Measurements from ENCODE around the gene DMAP1. TPM values are rescaled to one million over a fixed set of nuclear protein-coding genes. Genes with fewer than 3 reads are reported as not detected.

Gene DMAP1
- total RNA-seq, 1 donor from 2014 or later, result 87.9 TPM

- Mint-ChIP-seq H3K4me1 (ENCODE audit: unreplicated experiment) (no peaks in the 10 kb centered on the region), H3K27me3 (ENCODE audit: unreplicated experiment) (peaks cover 7% of the 10 kb centered on the region), H3K27ac (ENCODE audit: unreplicated experiment) (peak overlapping the region; percentile 26), H3K36me3 (ENCODE audit: low read depth, unreplicated experiment) (peaks cover 48% of the 10 kb centered on the region), H3K9me3 (ENCODE audit: unreplicated experiment) (no peaks in the 10 kb centered on the region), H3K4me3 (ENCODE audit: unreplicated experiment) (no peak overlapping the region)
- no peak for DNase-seq (ENCODE audit: low spot score)
- no peak for TF ChIP-seq CTCF (IDR thresholded peaks at IDR 0.05; ENCODE audit: unreplicated experiment)
Observed at GRCh38 chr1:44220755-44221154, 7.5 kb downstream of the DMAP1 start.

- H3K27ac Mint-ChIP-seq (ENCODE audit: unreplicated experiment), result no peak overlapping the region
- H3K9me3 Mint-ChIP-seq (ENCODE audit: unreplicated experiment), result peaks cover 6% of the 10 kb centered on the region
- H3K4me3 Mint-ChIP-seq (ENCODE audit: unreplicated experiment), result no peak overlapping the region
- no peak for DNase-seq (ENCODE audit: low spot score)
- no peak for TF ChIP-seq CTCF (IDR thresholded peaks at IDR 0.05; ENCODE audit: unreplicated experiment)
- H3K4me1 Mint-ChIP-seq (ENCODE audit: unreplicated experiment), result no peaks in the 10 kb centered on the region
- peaks cover 48% of the 10 kb centered on the region for H3K36me3 Mint-ChIP-seq (ENCODE audit: low read depth, unreplicated experiment)
- peaks cover 7% of the 10 kb centered on the region for H3K27me3 Mint-ChIP-seq (ENCODE audit: unreplicated experiment)
Observed at GRCh38 chr1:44221769-44222168, 8.5 kb downstream of the DMAP1 start.

- no peak for DNase-seq (ENCODE audit: low spot score)
- Mint-ChIP-seq H3K9me3 (ENCODE audit: unreplicated experiment) (peaks cover 6% of the 10 kb centered on the region), H3K36me3 (ENCODE audit: low read depth, unreplicated experiment) (peaks cover 45% of the 10 kb centered on the region), H3K4me1 (ENCODE audit: unreplicated experiment) (no peaks in the 10 kb centered on the region), H3K27ac (ENCODE audit: unreplicated experiment) (no peak overlapping the region), H3K27me3 (ENCODE audit: unreplicated experiment) (peaks cover 7% of the 10 kb centered on the region), H3K4me3 (ENCODE audit: unreplicated experiment) (no peak overlapping the region)
- TF ChIP-seq CTCF (IDR thresholded peaks at IDR 0.05; ENCODE audit: unreplicated experiment), result no peak
Observed at GRCh38 chr1:44222397-44223186, 9.3 kb downstream of the DMAP1 start.

GRCh38 chr1:44223187-44223610 is 9.9 kb downstream of the DMAP1 start:
- Mint-ChIP-seq H3K4me3 (ENCODE audit: unreplicated experiment) (no peak overlapping the region), H3K4me1 (ENCODE audit: unreplicated experiment) (no peaks in the 10 kb centered on the region), H3K27me3 (ENCODE audit: unreplicated experiment) (peaks cover 7% of the 10 kb centered on the region), H3K27ac (ENCODE audit: unreplicated experiment) (no peak overlapping the region), H3K9me3 (ENCODE audit: unreplicated experiment) (peaks cover 6% of the 10 kb centered on the region), H3K36me3 (ENCODE audit: low read depth, unreplicated experiment) (peaks cover 44% of the 10 kb centered on the region)
- no peak for DNase-seq (ENCODE audit: low spot score)
- no peak for TF ChIP-seq CTCF (IDR thresholded peaks at IDR 0.05; ENCODE audit: unreplicated experiment)

GRCh38 chr1:44225761-44226160 is 12.5 kb downstream of the DMAP1 start:
- H3K36me3 Mint-ChIP-seq (ENCODE audit: low read depth, unreplicated experiment), result peaks cover 43% of the 10 kb centered on the region
- H3K9me3 Mint-ChIP-seq (ENCODE audit: unreplicated experiment), result peaks cover 6% of the 10 kb centered on the region
- H3K4me3 Mint-ChIP-seq (ENCODE audit: unreplicated experiment), result peak overlapping the region; percentile 28
- no peak for TF ChIP-seq CTCF (IDR thresholded peaks at IDR 0.05; ENCODE audit: unreplicated experiment)
- H3K27me3 Mint-ChIP-seq (ENCODE audit: unreplicated experiment), result peaks cover 2% of the 10 kb centered on the region
- H3K27ac Mint-ChIP-seq (ENCODE audit: unreplicated experiment), result no peak overlapping the region
- DNase-seq (ENCODE audit: low spot score), result no peak
- no peaks in the 10 kb centered on the region for H3K4me1 Mint-ChIP-seq (ENCODE audit: unreplicated experiment)

Data from endothelial cell (in vitro differentiated cells).